BJ (cell line): ENCODE data around the gene NBEA. TPM values are rescaled to one million over a fixed set of nuclear protein-coding genes. Genes with fewer than 3 reads are reported as not detected.

Experiments
- CTCF ChIA-PET: fragments of 350-600 bp; formaldehyde crosslinking; extraction: SDS; loops from one replicate; lab custom pipeline; 2021; ENCODE audit warnings: antibody characterized with exemption, inconsistent platforms; lab: Yijun Ruan, JAX
- POLR2A ChIA-PET: fragments of 300-600 bp; sonication (Branson Sonifier 250); formaldehyde crosslinking; extraction: SDS; loops from one replicate; lab custom pipeline; 2021; ENCODE audit warnings: antibody characterized with exemption; lab: Charles Lee
- DNase-seq: peaks from one replicate; pipeline ENCODE4 v3.0.0-alpha.2; 2011; ENCODE audit warnings: low read depth
- H3K27me3 ChIP-seq: 2 replicates; pipeline ENCODE4 v1.6.0; 2011; ENCODE audit warnings: low read length; ENCODE audit not compliant: control insufficient read depth, insufficient read depth
- H3K36me3 ChIP-seq: 2 replicates; pipeline ENCODE4 v1.5.1; 2011; ENCODE audit warnings: low read length; ENCODE audit not compliant: control insufficient read depth, insufficient read depth
- H3K4me3 ChIP-seq: 2 replicates; pipeline ENCODE4 v1.5.1; 2011; ENCODE audit warnings: low read depth, mild to moderate bottlenecking, control low read depth, low read length
- CTCF ChIP-seq: IDR thresholded peaks from 2 replicates; pipeline ENCODE4 v1.5.1; 2011; ENCODE audit warnings: low read depth, mild to moderate bottlenecking, control low read depth, inconsistent platforms, low read length, moderate library complexity; ENCODE audit not compliant: insufficient read depth
- polyA plus RNA-seq: library from polyadenylated mRNA; depleted of rRNA; stranded (reverse); fragments of >200 nt; gene quantifications from 2 replicates; pipeline ENCODE4 v1.2.3, GENCODE V29; 2011

NBEA gene
- polyA plus RNA-seq, 1 experiment: 17.8 TPM

GRCh38 chr13:34931572-34931971, 10.5 kb upstream of the NBEA start:
- Histone ChIP-seq H3K27me3 (no peaks in the 10 kb centered on the region), H3K4me3 (no peak overlapping the region), H3K36me3 (no peaks in the 10 kb centered on the region)
- TF ChIP-seq CTCF: no peak
- ChIA-PET POLR2A (no interaction called here), CTCF (no interaction called here)
- no peak for DNase-seq

- H3K4me3 ChIP-seq: no peak overlapping the region
- POLR2A ChIA-PET: no interaction called here
- no peaks in the 10 kb centered on the region for H3K27me3 ChIP-seq
- H3K36me3 ChIP-seq: no peaks in the 10 kb centered on the region
- no peak for DNase-seq
- CTCF ChIA-PET: interaction anchor here (0.7 kb wide), 1 partner anchor 1011 kb away, joined by 3 read pairs; no protein-coding TSS in a partner anchor
- TF ChIP-seq CTCF: no peak
Observed at GRCh38 chr13:34933349-34933748, 8.7 kb upstream of the NBEA start.

- DNase-seq: no peak
- ChIA-PET POLR2A (no interaction called here), CTCF (no interaction called here)
- no peak overlapping the region for H3K4me3 ChIP-seq
- H3K27me3 ChIP-seq: no peaks in the 10 kb centered on the region
- no peak for TF ChIP-seq CTCF
- no peaks in the 10 kb centered on the region for H3K36me3 ChIP-seq
Observed at GRCh38 chr13:34933786-34934185, 8.3 kb upstream of the NBEA start.

- ChIA-PET POLR2A (no interaction called here), CTCF (no interaction called here)
- H3K4me3 ChIP-seq: no peak overlapping the region
- H3K36me3 ChIP-seq: no peaks in the 10 kb centered on the region
- no peaks in the 10 kb centered on the region for H3K27me3 ChIP-seq
- no peak for DNase-seq
- TF ChIP-seq CTCF: no peak
Observed at GRCh38 chr13:34935841-34936240, 6.2 kb upstream of the NBEA start.

- ChIA-PET POLR2A (no interaction called here), CTCF (no interaction called here)
- no peak overlapping the region for H3K4me3 ChIP-seq
- TF ChIP-seq CTCF: no peak
- DNase-seq: no peak
- H3K27me3 ChIP-seq: no peaks in the 10 kb centered on the region
- H3K36me3 ChIP-seq: no peaks in the 10 kb centered on the region
Observed at GRCh38 chr13:34939771-34940170, 2.3 kb upstream of the NBEA start.
